ENCODE data around the gene FKBP14.
"Not testable (repeated sequence)": the region's sequence is repeated elsewhere in the genome, so short reads cannot be mapped to it uniquely, and the experiment has no call there.

The FKBP14 gene

GRCh38 chr7:29989257-29989995 lies 37.1 kb downstream of the FKBP14 start, which contains the start of gene SCRN1:
TSS of gene SCRN1 (minus strand) at chr7:29989801. CDS start at chr7:29969067, 20,734 bp downstream.
- peak; percentile 5 for DNase-seq

- peak; percentile 3 for DNase-seq
Measured at GRCh38 chr7:29988424-29989256, 37.9 kb downstream of the FKBP14 start.

GRCh38 chr7:29987811-29988317 lies 38.6 kb downstream of the FKBP14 start:
- no peak for DNase-seq

GRCh38 chr7:29987083-29987482 lies 39.4 kb downstream of the FKBP14 start:
- no peak for DNase-seq

GRCh38 chr7:29980151-29980550 lies 46.4 kb downstream of the FKBP14 start:
- no peak for DNase-seq

- no peak for DNase-seq
Measured at GRCh38 chr7:29977886-29978651, 48.4 kb downstream of the FKBP14 start.

GRCh38 chr7:29976673-29977415 lies 49.7 kb downstream of the FKBP14 start:
- DNase-seq: no peak

GRCh38 chr7:29976266-29976665 lies 50.2 kb downstream of the FKBP14 start:
- DNase-seq: no peak

GRCh38 chr7:29975561-29975960 lies 50.9 kb downstream of the FKBP14 start:
- DNase-seq: no peak

- DNase-seq: no peak
Measured at GRCh38 chr7:29974286-29974685, 52.2 kb downstream of the FKBP14 start.

- DNase-seq: no peak
Measured at GRCh38 chr7:29972315-29972669, 54.2 kb downstream of the FKBP14 start.

- DNase-seq: no peak
Measured at GRCh38 chr7:29971566-29972314, 54.8 kb downstream of the FKBP14 start.

- DNase-seq: no peak
Measured at GRCh38 chr7:29970158-29970557, 56.3 kb downstream of the FKBP14 start.

- no peak for DNase-seq
Measured at GRCh38 chr7:29969738-29970137, 56.8 kb downstream of the FKBP14 start.

GRCh38 chr7:29968683-29969395 lies 57.7 kb downstream of the FKBP14 start:
- DNase-seq: no peak

GRCh38 chr7:29965030-29965429 lies 61.5 kb downstream of the FKBP14 start:
- no peak for DNase-seq

- DNase-seq: no peak
Measured at GRCh38 chr7:29962035-29962434, 64.5 kb downstream of the FKBP14 start.

- DNase-seq: not testable (repeated sequence)
Measured at GRCh38 chr7:29961611-29962010, 64.9 kb downstream of the FKBP14 start.
